Glomerular visceral epithelial cell (primary cell): ENCODE data around the gene LTBP3.
"Not testable (repeated sequence)": the region's sequence is repeated elsewhere in the genome, so short reads cannot be mapped to it uniquely, and the experiment has no call there.

Experiments
- DNase-seq: peaks from one replicate; pipeline ENCODE4 v3.0.0-alpha.2; 2016; ENCODE audit errors: extremely low spot score

Gene LTBP3

GRCh38 chr11:65571940-65572339 lies 13.8 kb upstream of the LTBP3 start:
- peak; percentile 52 for DNase-seq

- DNase-seq = no peak
Measured at GRCh38 chr11:65571420-65571819, 13.3 kb upstream of the LTBP3 start.

GRCh38 chr11:65569973-65570918 lies 12.1 kb upstream of the LTBP3 start, which contains the start of gene ZNRD2:
ZNRD2 (plus strand) TSS chr11:65570477; CDS start chr11:65570492, 15 bp downstream.
- peak; percentile 99 for DNase-seq

GRCh38 chr11:65569164-65569972 lies 11.2 kb upstream of the LTBP3 start:
- no peak for DNase-seq

GRCh38 chr11:65565624-65566453 lies 7.7 kb upstream of the LTBP3 start:
- DNase-seq = no peak

- DNase-seq = not testable (repeated sequence)
Measured at GRCh38 chr11:65564879-65565559, 6.9 kb upstream of the LTBP3 start.

GRCh38 chr11:65563601-65564000 lies 5.4 kb upstream of the LTBP3 start:
- DNase-seq = no peak

- no peak for DNase-seq
Measured at GRCh38 chr11:65562788-65563187, 4.6 kb upstream of the LTBP3 start.

- DNase-seq = no peak
Measured at GRCh38 chr11:65562020-65562419, 3.9 kb upstream of the LTBP3 start.

- peak; percentile 77 for DNase-seq
Measured at GRCh38 chr11:65560555-65561418, 2.6 kb upstream of the LTBP3 start.

GRCh38 chr11:65559951-65560537 lies 1.9 kb upstream of the LTBP3 start:
- peak; percentile 93 for DNase-seq

GRCh38 chr11:65559535-65559934 lies 1.4 kb upstream of the LTBP3 start:
- DNase-seq = no peak

- DNase-seq = peak; percentile 42
Measured at GRCh38 chr11:65558930-65559509, 861 bp upstream of the LTBP3 start.

- DNase-seq = no peak
Measured at GRCh38 chr11:65557280-65558001, 718 bp downstream of the LTBP3 start.

GRCh38 chr11:65556470-65557279 lies 1.5 kb downstream of the LTBP3 start:
- DNase-seq = no peak

GRCh38 chr11:65555693-65556231 lies 2.4 kb downstream of the LTBP3 start:
- peak; percentile 95 for DNase-seq

- no peak for DNase-seq
Measured at GRCh38 chr11:65554842-65555430, 3.2 kb downstream of the LTBP3 start.
